ENCODE data around the gene PLEKHA4.
A peak's percentile ranks its signal among the peaks of the same experiment; 100 is the strongest.
"Not testable (repeated sequence)": the region's sequence is repeated elsewhere in the genome, so short reads cannot be mapped to it uniquely, and the experiment has no call there.

The PLEKHA4 gene

GRCh38 chr19:48868114-48868886, at the start of gene PLEKHA4:
Gene PLEKHA4, minus strand, starts transcription at chr19:48868617. Its CDS starts 997 bp downstream, at chr19:48867620.
- DNase-seq = no peak

GRCh38 chr19:48918071-48918470, 49.7 kb upstream of the PLEKHA4 start:
- DNase-seq = no peak

- no peak for DNase-seq
These were observed 47.3 kb upstream of the PLEKHA4 start for GRCh38 chr19:48915757-48916156.

GRCh38 chr19:48914181-48914580, 45.8 kb upstream of the PLEKHA4 start:
- DNase-seq = no peak

- no peak for DNase-seq
These were observed 44.9 kb upstream of the PLEKHA4 start for GRCh38 chr19:48913114-48913889.

- DNase-seq = no peak
These were observed 42.4 kb upstream of the PLEKHA4 start for GRCh38 chr19:48910803-48911202.

GRCh38 chr19:48909424-48910077, 41.1 kb upstream of the PLEKHA4 start:
- DNase-seq = not testable (repeated sequence)

- no peak for DNase-seq
These were observed 39.3 kb upstream of the PLEKHA4 start for GRCh38 chr19:48907671-48908070.

- DNase-seq = no peak
These were observed 37.9 kb upstream of the PLEKHA4 start for GRCh38 chr19:48906324-48906723.

GRCh38 chr19:48905664-48906063, 37.2 kb upstream of the PLEKHA4 start:
- DNase-seq = no peak

GRCh38 chr19:48903788-48904187, 35.4 kb upstream of the PLEKHA4 start:
- not testable (repeated sequence) for DNase-seq

- DNase-seq = not testable (repeated sequence)
These were observed 33.9 kb upstream of the PLEKHA4 start for GRCh38 chr19:48902291-48902690.

GRCh38 chr19:48900477-48901406, 32.3 kb upstream of the PLEKHA4 start:
- no peak for DNase-seq

GRCh38 chr19:48899781-48900476, 31.5 kb upstream of the PLEKHA4 start, which contains the start of gene NUCB1:
Gene NUCB1, plus strand, starts transcription at chr19:48900312. Its CDS starts 485 bp downstream, at chr19:48900797.
- peak; percentile 88 for DNase-seq

- DNase-seq = not testable (repeated sequence)
These were observed 31.0 kb upstream of the PLEKHA4 start for GRCh38 chr19:48899386-48899749.

- DNase-seq = no peak
These were observed 28.8 kb upstream of the PLEKHA4 start for GRCh38 chr19:48897181-48897580.

GRCh38 chr19:48896191-48896720, 27.8 kb upstream of the PLEKHA4 start:
- DNase-seq = no peak

- DNase-seq = no peak
These were observed 26.8 kb upstream of the PLEKHA4 start for GRCh38 chr19:48895226-48895625.

GRCh38 chr19:48890551-48890950, 22.1 kb upstream of the PLEKHA4 start:
- DNase-seq = no peak

- not testable (repeated sequence) for DNase-seq
These were observed 21.1 kb upstream of the PLEKHA4 start for GRCh38 chr19:48889496-48889895.

- DNase-seq = no peak
These were observed 19.6 kb upstream of the PLEKHA4 start for GRCh38 chr19:48887861-48888612.

Measured in SIG-M5 (cell line).